Gastrocnemius medialis (tissue), 4 donors: ENCODE results near the gene UMOD. TPM values are rescaled to one million over a fixed set of nuclear protein-coding genes. Genes with fewer than 3 reads are reported as not detected.

ENCODE experiments used
- ATAC-seq, 2 donors: fragments of 150-250 bp; one replicate each; pipeline ENCODE4 v1.9.1; 2016
- DNase-seq, 2 donors: peaks; one replicate each; pipeline ENCODE4 v3.0.0-alpha.2; 2019
- H3K27ac ChIP-seq, 4 donors: fragments of 200-600 bp; sonication (generic); 1 replicate in 1 of 4; 2 replicates in 3 of 4; pipeline ENCODE4 v1.5.1; 2016 to 2018; ENCODE audit warnings: mild to moderate bottlenecking in 2 of 4, moderate library complexity in 1 of 4
- H3K27me3 ChIP-seq, 3 donors: fragments of 200-600 bp; sonication (generic) in 2 of 3; 1 replicate in 1 of 3; 2 replicates in 2 of 3; pipeline versions ENCODE4 v1.5.1 to v1.6.0; 2016 to 2019; ENCODE audit warnings: mild to moderate bottlenecking in 1 of 3, moderate library complexity in 1 of 3
- H3K36me3 ChIP-seq, 2 donors: fragments of 200-600 bp; sonication (generic) in 1 of 2; one replicate each; pipeline ENCODE4 v1.5.1; 2017 to 2018
- H3K4me1 ChIP-seq, 2 donors: fragments of 200-600 bp; sonication (generic) in 1 of 2; one replicate each; pipeline ENCODE4 v1.5.1; 2016 to 2017; ENCODE audit warnings: mild to moderate bottlenecking in 2 of 2
- H3K4me3 ChIP-seq, 4 donors: fragments of 200-600 bp; sonication (generic) in 3 of 4; 1 replicate in 1 of 4; 2 replicates in 3 of 4; pipeline ENCODE4 v1.5.1; 2016 to 2019; ENCODE audit warnings: mild to moderate bottlenecking in 2 of 4
- H3K9me3 ChIP-seq, 3 donors: fragments of 200-600 bp; sonication (generic) in 2 of 3; 1 replicate in 1 of 3; 2 replicates in 2 of 3; pipeline ENCODE4 v1.5.1; 2016 to 2019
- POLR2A ChIP-seq, 2 donors: fragments of 450-650 bp; IDR thresholded peaks; one replicate each; pipeline ENCODE4 v1.6.1; 2017; ENCODE audit warnings: antibody characterized with exemption in 2 of 2, mild to moderate bottlenecking in 2 of 2, moderate library complexity in 2 of 2
- in situ Hi-C, 4 donors: fragments of 200-750 bp; cut with MboI; loops; one replicate each; pipeline versions ENCODE4 v1.15.0 to v1.8.0; 2017; ENCODE audit warnings: low sequenced_read_pairs in 4 of 4
- intact Hi-C: fragments of 100-400 bp; cut with DNase I; formaldehyde crosslinking; loops from one replicate; pipeline ENCODE4 v1.15.1; 2023; ENCODE audit warnings: low total_unique reads
- total RNA-seq, 4 donors: library from RNA; depleted of rRNA; stranded (reverse); fragments of >200 nt; gene quantifications; one replicate each; pipeline versions ENCODE4 v1.1.0 to v1.2.3, GENCODE V29; 2016
- TF ChIP-seq, protein P1 (sequence below), 5 experiments: fragments of 450-650 bp in 3 of 5; fragments of 200-600 bp in 2 of 5; sonication (generic) in 2 of 5; IDR thresholded peaks in 4 of 5; conservative IDR thresholded peaks in 1 of 5; 1 replicate in 4 of 5; 2 replicates in 1 of 5; pipeline ENCODE4 v1.5.1; 2016 to 2019; ENCODE audit warnings: antibody characterized with exemption in 5 of 5, mild to moderate bottlenecking in 3 of 5, moderate library complexity in 3 of 5

Gene UMOD
- total RNA-seq, 4 donors from 2014 or later, result not detected

DNA sequence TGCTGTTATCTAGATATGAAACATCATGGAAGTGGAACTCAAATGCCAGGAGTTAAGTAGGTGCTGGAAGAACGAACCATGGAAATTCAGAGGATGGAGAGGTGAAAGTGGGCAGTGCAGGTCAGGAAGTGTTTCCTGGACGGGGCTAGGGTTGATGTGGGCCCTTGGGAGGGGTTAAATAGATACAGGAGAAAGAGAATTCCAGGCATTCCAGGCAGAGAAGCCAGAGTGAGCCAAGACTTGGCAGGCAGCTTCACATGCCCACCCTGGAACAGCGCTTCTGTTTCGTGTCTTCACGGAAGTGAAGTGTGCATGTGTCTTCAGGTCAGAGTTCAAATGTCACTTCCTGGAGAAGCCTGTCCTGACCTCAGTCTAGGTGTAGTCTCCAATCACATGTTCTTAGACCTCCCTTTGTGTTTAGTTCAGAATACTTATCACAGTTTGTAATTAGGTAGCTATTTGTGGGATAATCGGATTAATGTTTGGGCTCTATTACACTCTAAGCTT, 66.5 kb downstream of the UMOD start:
- DNase-seq, result no peak
- TF ChIP-seq POLR2A (IDR thresholded peaks at IDR 0.05), result no peak
- TF ChIP-seq, protein P1, sequence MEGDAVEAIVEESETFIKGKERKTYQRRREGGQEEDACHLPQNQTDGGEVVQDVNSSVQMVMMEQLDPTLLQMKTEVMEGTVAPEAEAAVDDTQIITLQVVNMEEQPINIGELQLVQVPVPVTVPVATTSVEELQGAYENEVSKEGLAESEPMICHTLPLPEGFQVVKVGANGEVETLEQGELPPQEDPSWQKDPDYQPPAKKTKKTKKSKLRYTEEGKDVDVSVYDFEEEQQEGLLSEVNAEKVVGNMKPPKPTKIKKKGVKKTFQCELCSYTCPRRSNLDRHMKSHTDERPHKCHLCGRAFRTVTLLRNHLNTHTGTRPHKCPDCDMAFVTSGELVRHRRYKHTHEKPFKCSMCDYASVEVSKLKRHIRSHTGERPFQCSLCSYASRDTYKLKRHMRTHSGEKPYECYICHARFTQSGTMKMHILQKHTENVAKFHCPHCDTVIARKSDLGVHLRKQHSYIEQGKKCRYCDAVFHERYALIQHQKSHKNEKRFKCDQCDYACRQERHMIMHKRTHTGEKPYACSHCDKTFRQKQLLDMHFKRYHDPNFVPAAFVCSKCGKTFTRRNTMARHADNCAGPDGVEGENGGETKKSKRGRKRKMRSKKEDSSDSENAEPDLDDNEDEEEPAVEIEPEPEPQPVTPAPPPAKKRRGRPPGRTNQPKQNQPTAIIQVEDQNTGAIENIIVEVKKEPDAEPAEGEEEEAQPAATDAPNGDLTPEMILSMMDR (IDR thresholded peaks at IDR 0.05 in 4 of 5, conservative IDR thresholded peaks at IDR 0.05 in 1 of 5), result no peak
- in situ Hi-C loops (no loop called here), intact Hi-C loops (no loop called here)
- Histone ChIP-seq H3K27ac (no peak overlapping the region), H3K9me3 (no peaks in the 10 kb centered on the region), H3K4me1 (no peaks in the 10 kb centered on the region), H3K4me3 (no peak overlapping the region), H3K27me3 (no peaks in the 10 kb centered on the region), H3K36me3 (no peaks in the 10 kb centered on the region)
- no peak for ATAC-seq

Other genes starting within 250 kb of the UMOD start
- gene GP2, start 25.2 kb downstream of the UMOD start, total RNA-seq, result not detected
- not detected for gene PDILT, start 52.0 kb upstream of the UMOD start, total RNA-seq
- 10 to 100 TPM in 2 of 4 donors, 1 to 10 TPM in 2; 4.2 to 30.5 (median 9.6) TPM for gene ACSM5, start 56.8 kb upstream of the UMOD start, total RNA-seq
- under 1 TPM in 2 of 4 donors, not detected in 2; 0.23 to 0.86 TPM for gene ACSM2A, start 98.8 kb upstream of the UMOD start, total RNA-seq
- gene ACSM2B, start 223.7 kb upstream of the UMOD start, total RNA-seq, result under 1 TPM in 2 of 4 donors, not detected in 2; 0.16 to 0.60 TPM